Stimulated activated naive CD8-positive, alpha-beta T cell treated with anti-CD3 and anti-CD28 coated beads, Interleukin-15, Interleukin-2, amounts not matched to agents 100 ng/mL and 50 ng/mL, for 24 hours (primary cell): ENCODE results near the gene DLGAP5.
A peak's percentile ranks its signal among the peaks of the same experiment; 100 is the strongest.

Source experiments
- H3K27ac Mint-ChIP-seq: one replicate; pipeline ENCODE4 v1.8.0; 2021; ENCODE audit warnings: mild to moderate bottlenecking, mixed read lengths
- H3K27me3 Mint-ChIP-seq: one replicate; pipeline ENCODE4 v1.8.0; 2021; ENCODE audit warnings: mixed read lengths
- H3K36me3 Mint-ChIP-seq: one replicate; pipeline ENCODE4 v1.8.0; 2021; ENCODE audit warnings: low read depth, mixed read lengths
- H3K4me1 Mint-ChIP-seq: one replicate; pipeline ENCODE4 v1.8.0; 2021; ENCODE audit warnings: low read depth, mixed read lengths
- H3K4me3 Mint-ChIP-seq: one replicate; pipeline ENCODE4 v1.8.0; 2021; ENCODE audit warnings: mild to moderate bottlenecking, mixed read lengths
- H3K9me3 Mint-ChIP-seq: one replicate; pipeline ENCODE4 v1.8.0; 2021; ENCODE audit warnings: mixed read lengths

Gene DLGAP5

DNA sequence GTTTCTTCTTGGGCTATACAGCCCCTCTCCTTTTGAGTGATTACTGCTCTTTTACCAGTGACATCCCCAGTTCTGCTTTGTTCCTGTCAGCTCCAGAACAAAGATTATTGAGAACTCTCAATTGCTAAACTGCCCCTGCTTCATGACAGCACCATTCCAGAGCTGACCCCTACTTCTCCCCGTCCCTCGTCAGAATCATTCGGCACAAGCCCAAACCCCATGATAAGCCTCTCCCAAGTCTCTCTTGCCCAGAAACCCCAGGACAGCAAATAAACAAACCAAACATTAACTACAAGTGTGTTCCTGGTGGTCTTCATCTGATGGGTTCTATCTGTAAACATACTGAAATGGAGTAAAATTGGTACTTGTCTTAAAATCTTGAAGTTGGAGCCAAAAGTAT is 9.3 kb upstream of the DLGAP5 start:
- Mint-ChIP-seq H3K36me3 (no peaks in the 10 kb centered on the region), H3K27ac (no peak overlapping the region), H3K4me1 (no peaks in the 10 kb centered on the region), H3K4me3 (no peak overlapping the region), H3K9me3 (no peaks in the 10 kb centered on the region), H3K27me3 (peaks cover 4% of the 10 kb centered on the region)

DNA sequence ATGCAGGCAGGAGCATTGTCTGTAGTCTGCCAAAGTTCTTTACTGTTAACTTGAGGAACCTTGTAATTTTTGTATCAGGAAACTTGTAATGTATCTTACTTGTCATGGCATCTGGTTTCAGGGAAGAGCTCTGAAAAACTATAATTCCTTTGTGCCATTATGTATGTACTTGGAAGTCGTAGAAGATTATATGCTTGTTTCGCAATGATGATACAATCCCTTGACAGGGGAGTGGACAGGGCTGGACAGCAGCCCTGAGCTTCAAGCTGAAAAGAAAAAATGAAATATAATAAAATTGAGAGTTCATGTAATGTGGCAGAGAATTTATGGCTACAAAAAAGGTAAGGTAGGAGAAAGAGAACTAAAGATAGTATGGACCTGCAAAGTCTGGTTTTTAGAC is 7.4 kb upstream of the DLGAP5 start:
- no peaks in the 10 kb centered on the region for H3K36me3 Mint-ChIP-seq
- H3K4me3 Mint-ChIP-seq, result no peak overlapping the region
- H3K27ac Mint-ChIP-seq, result no peak overlapping the region
- H3K27me3 Mint-ChIP-seq, result peaks cover 4% of the 10 kb centered on the region
- H3K4me1 Mint-ChIP-seq, result no peaks in the 10 kb centered on the region
- no peaks in the 10 kb centered on the region for H3K9me3 Mint-ChIP-seq

DNA sequence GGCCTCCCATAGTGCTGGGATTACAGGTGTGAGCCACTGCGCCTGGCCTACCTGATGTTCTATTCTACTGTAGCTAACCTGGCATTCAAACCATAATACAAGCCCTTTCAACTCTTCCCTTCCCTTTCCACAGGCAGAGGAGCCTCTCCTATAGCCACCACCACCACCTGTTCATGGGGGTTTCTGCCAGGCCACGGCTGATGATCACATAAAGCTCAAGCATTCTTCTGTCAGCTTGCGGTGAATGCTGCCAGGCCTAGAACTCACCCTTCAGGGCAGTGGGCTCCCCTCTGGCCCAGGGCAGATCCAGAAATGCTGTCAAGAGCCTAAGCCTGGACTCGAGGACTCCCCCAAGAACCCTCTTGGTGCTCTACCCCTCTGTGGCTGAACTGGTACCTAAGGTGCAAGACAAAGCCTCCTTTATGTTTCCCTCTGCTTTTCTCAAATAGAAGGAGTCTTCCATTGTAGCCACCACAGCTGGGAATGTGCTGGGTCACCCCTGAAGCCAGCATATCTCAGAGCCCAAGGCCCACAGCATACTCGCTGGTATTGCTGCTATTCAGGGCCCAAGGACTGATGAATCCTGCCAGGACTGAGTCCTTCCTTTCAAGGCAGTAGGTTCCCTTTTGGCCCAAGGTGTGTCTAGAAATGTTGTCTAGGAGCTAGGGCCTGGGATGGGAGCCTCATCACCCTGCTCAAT is 3.4 kb upstream of the DLGAP5 start:
- H3K4me3 Mint-ChIP-seq, result no peak overlapping the region
- no peaks in the 10 kb centered on the region for H3K27me3 Mint-ChIP-seq
- no peak overlapping the region for H3K27ac Mint-ChIP-seq
- peaks cover 15% of the 10 kb centered on the region for H3K4me1 Mint-ChIP-seq
- no peaks in the 10 kb centered on the region for H3K36me3 Mint-ChIP-seq
- no peaks in the 10 kb centered on the region for H3K9me3 Mint-ChIP-seq

DNA sequence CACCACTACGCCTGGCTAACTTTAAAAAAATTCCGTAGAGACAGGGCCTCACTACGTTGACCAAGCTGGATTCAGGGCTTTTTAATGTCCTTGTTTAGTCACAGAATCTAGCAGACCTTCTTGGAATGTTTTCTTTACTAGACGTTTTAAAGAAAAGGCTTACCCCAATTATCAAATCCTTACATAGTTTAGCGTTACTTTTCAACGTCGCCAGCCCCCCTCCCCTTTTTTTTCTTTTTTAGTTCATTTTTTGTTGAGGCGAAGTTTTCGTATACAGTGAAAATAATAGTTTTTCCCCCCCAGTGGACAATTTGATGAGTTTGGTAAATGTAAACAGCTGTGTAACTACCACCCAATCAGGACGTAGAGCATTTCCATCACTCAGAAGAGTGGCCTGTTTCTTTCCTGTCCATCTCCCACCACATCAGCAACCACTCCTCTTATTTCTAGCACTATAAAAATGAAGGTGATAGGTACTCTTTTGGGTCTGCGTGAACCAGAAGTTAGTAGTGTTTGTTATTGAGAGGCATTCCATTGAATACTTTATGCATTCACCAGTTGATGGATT is 753 bp upstream of the DLGAP5 start:
- Mint-ChIP-seq H3K4me3 (peak overlapping the region; percentile 99), H3K36me3 (peaks cover 6% of the 10 kb centered on the region), H3K27ac (no peak overlapping the region), H3K9me3 (no peaks in the 10 kb centered on the region), H3K27me3 (no peaks in the 10 kb centered on the region), H3K4me1 (peaks cover 25% of the 10 kb centered on the region)

DNA sequence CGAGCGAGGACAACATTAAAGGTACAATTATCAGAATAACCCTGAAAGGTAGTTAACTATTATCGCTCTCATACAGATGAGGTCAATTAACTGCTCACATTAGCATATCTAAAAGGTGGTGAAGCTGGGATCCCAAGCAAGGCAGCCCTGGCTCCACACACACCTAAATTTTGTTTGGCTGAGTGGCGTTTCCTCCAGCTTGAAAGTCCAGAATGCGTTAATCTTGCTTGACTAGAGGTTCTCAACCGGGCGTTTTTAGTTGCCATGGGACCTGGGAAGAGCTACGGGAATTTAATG is 531 bp downstream of the DLGAP5 start:
- Mint-ChIP-seq H3K4me3 (peak overlapping the region; percentile 99), H3K4me1 (peaks cover 25% of the 10 kb centered on the region), H3K27me3 (no peaks in the 10 kb centered on the region), H3K36me3 (peaks cover 12% of the 10 kb centered on the region), H3K9me3 (no peaks in the 10 kb centered on the region), H3K27ac (peak overlapping the region; percentile 91)

DNA sequence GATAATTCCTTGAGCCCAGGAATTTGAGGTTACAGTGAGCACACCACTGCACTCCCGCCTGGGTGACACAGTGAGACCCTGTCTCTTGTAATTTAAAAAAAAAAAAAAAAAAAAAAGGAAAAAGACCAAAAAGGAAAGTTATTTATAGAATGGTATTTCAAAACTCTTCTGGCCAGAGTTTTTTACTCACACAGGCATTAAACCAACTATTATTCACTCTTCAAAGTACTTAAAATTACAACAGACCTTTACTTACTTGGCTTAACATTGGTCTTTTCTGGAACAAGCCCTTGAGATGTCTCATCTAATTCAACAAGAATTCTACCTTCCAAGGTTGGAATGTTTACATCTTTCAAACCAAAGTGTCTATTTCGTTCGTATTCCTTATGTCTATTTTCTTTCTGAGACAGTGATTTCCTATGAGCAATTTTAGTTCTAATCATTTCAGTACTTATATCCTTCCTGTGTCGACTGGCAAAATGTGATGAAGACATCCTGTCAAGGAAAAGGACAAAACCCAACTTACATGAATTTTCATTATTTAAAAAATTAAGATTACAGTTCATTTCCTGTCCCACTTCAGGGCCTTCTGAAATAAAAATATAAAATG is 2.6 kb downstream of the DLGAP5 start:
- Mint-ChIP-seq H3K4me1 (peaks cover 25% of the 10 kb centered on the region), H3K4me3 (no peak overlapping the region), H3K27me3 (no peaks in the 10 kb centered on the region), H3K9me3 (no peaks in the 10 kb centered on the region), H3K36me3 (peaks cover 12% of the 10 kb centered on the region), H3K27ac (no peak overlapping the region)

DNA sequence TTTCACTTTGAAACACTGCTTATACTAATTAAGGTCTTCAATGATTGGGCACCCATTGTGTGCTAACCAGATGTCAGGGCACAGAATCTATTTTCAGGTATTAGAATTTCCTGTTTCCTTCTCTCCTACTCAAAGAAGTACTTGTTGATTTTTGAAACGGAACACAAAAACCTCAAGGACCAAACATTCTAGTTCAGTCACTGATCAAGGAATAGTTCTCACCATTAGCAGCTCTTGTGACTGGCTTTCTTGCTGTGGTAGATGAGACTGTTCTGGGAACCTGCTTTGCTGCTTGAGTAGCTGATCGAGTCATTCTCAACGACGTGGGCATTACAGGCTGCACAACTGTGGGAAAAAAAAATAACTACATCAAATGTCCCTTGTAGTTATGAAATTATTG is 11.0 kb downstream of the DLGAP5 start:
- Mint-ChIP-seq H3K27me3 (no peaks in the 10 kb centered on the region), H3K4me1 (no peaks in the 10 kb centered on the region), H3K4me3 (no peak overlapping the region), H3K9me3 (no peaks in the 10 kb centered on the region), H3K36me3 (peaks cover 51% of the 10 kb centered on the region), H3K27ac (no peak overlapping the region)

DNA sequence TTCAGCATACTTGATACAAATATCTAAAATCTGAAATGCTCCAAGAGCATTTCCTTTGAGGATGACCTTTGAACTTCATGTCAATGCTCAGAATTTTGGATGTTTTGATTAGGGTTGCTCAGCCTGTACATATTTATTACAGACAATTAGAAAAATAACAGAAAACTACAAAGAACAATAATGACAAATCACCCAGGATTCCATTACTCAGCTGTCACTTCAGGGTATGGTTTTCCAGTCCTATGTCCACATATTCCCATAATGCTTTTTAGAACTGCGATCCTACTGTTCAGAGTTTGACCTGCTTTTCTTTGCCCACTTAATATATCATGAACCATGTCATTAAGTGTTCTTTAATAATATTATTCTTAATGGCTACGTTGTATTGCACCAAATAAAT is 11.4 kb downstream of the DLGAP5 start:
- no peaks in the 10 kb centered on the region for H3K9me3 Mint-ChIP-seq
- no peaks in the 10 kb centered on the region for H3K4me1 Mint-ChIP-seq
- no peaks in the 10 kb centered on the region for H3K27me3 Mint-ChIP-seq
- H3K27ac Mint-ChIP-seq, result no peak overlapping the region
- H3K36me3 Mint-ChIP-seq, result peaks cover 55% of the 10 kb centered on the region
- no peak overlapping the region for H3K4me3 Mint-ChIP-seq

DNA sequence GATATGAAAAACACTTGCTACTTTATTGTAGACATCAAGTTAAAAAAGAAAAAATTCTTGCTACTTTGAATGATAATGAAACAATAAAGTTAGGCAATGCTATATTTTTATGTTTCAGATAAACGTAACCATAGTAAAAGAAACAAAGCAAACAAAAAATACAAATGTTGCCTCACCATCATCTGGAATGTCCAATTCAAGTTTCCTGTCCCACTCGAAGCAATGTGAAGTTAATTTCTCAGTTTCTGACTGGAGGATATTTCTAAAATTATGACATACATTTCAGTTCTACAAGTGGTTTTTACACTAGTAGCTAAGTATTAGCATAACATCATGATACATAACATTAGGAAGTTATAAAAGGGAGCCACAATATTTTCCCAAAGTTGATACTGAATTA is 20.9 kb downstream of the DLGAP5 start:
- no peaks in the 10 kb centered on the region for H3K4me1 Mint-ChIP-seq
- H3K4me3 Mint-ChIP-seq, result no peak overlapping the region
- no peak overlapping the region for H3K27ac Mint-ChIP-seq
- no peaks in the 10 kb centered on the region for H3K27me3 Mint-ChIP-seq
- no peaks in the 10 kb centered on the region for H3K9me3 Mint-ChIP-seq
- peaks cover 44% of the 10 kb centered on the region for H3K36me3 Mint-ChIP-seq

DNA sequence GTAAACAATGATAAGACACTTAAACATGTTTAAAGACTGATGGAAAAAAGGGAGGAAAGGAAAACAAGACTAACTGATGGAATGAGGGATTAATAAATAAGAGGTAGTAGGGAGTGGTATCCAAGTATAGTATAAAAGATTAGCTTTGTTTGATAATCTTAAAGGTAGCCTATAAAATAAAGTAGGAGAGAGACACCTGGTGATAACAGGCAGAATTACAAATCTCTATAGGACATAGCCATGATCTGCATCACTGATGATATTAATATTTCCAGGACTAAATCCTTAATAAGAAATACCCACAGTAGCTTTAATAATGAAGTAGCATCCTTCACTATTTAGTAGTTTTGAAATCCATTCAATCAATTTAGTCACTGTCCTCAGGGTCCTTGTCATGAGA is 30.4 kb downstream of the DLGAP5 start:
- H3K27me3 Mint-ChIP-seq, result no peaks in the 10 kb centered on the region
- H3K4me1 Mint-ChIP-seq, result peaks cover 8% of the 10 kb centered on the region
- no peaks in the 10 kb centered on the region for H3K9me3 Mint-ChIP-seq
- no peak overlapping the region for H3K27ac Mint-ChIP-seq
- peaks cover 52% of the 10 kb centered on the region for H3K36me3 Mint-ChIP-seq
- no peak overlapping the region for H3K4me3 Mint-ChIP-seq

DNA sequence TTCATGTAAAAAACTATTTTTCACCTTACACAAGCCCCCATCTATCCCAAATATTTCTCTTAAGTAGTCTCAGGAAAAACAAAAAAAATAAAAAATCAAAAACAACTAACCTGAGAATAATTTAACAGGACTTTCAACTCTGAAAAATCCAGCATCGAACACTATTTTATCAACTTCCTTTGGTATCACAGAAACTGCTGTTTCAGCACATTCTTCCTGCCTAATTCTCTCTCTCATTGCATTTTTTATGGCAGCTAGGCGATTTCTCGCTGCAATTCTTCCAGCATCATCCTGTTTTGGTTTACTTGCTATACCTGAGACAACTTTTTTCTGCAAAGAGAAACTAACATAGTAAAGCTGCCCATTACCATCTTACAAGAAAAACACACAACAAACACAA is 33.0 kb downstream of the DLGAP5 start:
- Mint-ChIP-seq H3K27me3 (no peaks in the 10 kb centered on the region), H3K36me3 (peaks cover 49% of the 10 kb centered on the region), H3K4me3 (no peak overlapping the region), H3K9me3 (no peaks in the 10 kb centered on the region), H3K27ac (no peak overlapping the region), H3K4me1 (peaks cover 8% of the 10 kb centered on the region)

DNA sequence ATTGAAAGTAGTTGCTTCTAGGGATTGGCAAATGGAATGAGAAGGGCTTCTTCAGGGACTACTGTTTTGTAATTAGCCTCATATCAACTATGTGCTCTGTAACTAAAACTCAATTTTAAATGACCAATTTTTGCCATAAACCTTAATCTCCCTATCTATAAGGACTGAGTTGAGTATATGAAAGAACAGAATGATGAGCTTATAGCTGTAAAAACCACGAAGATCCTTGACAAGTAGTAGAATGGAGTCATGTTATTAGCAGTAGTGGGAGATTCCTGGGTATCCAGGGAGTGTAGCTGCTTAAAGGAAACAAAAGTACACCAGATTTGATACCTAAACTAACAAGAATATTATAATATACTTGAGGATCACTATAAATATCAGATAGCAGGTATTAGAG is 34.3 kb downstream of the DLGAP5 start:
- H3K9me3 Mint-ChIP-seq, result no peaks in the 10 kb centered on the region
- H3K4me3 Mint-ChIP-seq, result no peak overlapping the region
- peaks cover 46% of the 10 kb centered on the region for H3K36me3 Mint-ChIP-seq
- no peak overlapping the region for H3K27ac Mint-ChIP-seq
- H3K4me1 Mint-ChIP-seq, result peaks cover 8% of the 10 kb centered on the region
- no peaks in the 10 kb centered on the region for H3K27me3 Mint-ChIP-seq

DNA sequence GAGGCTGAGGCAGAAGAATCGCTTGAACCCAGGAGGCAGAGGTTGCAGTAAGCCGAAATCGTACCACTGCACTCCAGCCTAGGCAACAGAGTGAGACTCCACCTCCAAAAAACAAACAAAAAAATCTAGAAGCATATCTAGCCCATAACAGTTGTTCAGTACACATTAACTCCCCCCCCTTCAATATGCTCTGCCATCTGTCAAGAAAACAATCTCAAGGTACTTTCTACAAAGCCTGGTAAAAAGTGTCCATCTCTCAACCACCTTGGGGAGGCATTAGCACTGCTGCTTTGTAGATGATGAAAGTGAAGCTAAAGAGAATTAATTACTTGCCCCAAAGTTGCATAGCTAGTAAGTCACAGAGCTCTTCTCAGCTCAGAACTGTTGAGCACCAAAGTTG is 37.4 kb downstream of the DLGAP5 start:
- H3K9me3 Mint-ChIP-seq, result no peaks in the 10 kb centered on the region
- peaks cover 55% of the 10 kb centered on the region for H3K36me3 Mint-ChIP-seq
- peaks cover 8% of the 10 kb centered on the region for H3K4me1 Mint-ChIP-seq
- H3K27me3 Mint-ChIP-seq, result no peaks in the 10 kb centered on the region
- no peak overlapping the region for H3K4me3 Mint-ChIP-seq
- no peak overlapping the region for H3K27ac Mint-ChIP-seq

DNA sequence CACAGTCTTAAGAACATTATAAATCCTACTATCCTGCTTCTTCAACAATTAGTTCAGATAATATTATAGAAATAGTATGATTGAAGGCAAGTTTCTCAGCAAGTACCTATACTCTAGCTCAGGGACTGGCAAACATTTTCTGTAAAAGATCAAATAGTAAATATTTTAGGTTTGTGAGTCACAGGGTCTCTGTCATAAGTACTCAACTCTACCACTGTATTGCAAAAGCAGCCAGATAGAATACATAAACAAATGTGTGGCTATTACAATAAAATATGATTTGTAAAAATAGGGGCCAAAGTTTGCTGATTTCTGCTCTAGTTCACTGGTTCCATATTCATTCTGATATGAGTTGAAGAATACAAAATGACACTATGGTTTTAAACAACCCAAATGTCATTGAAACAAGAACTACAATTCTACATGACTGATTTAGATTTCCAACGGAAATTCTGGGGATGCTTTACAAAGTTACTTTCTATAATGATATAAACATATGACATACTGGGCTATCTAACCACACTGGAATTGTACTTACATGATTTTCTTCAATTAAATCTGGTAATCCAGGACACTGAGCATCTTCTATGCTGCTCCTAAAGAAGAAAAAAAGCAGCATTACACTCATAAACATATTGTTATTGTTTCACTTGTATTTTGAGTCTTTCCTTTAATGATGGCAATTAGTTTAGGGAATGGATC is 39.2 kb downstream of the DLGAP5 start:
- Mint-ChIP-seq H3K27me3 (no peaks in the 10 kb centered on the region), H3K4me1 (peaks cover 8% of the 10 kb centered on the region), H3K36me3 (peaks cover 50% of the 10 kb centered on the region), H3K9me3 (no peaks in the 10 kb centered on the region), H3K27ac (no peak overlapping the region), H3K4me3 (no peak overlapping the region)

DNA sequence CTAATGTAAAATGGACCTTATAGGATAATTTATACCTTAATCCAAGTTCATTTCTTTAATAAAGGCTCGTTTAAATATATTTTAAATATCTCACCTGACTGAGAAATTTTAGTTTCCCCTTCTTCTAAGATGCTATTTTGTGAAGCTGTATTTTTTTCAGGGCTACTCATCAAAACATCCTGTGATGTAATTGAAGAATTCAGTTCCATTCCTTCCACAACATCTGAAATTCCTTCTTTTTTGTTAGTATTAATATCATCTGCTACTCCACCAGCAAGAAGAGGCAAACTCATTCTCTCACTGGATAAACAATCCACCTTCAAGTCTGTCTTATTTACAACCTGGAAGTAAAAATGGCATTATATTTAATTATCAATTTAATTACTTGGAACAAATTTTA is 39.8 kb downstream of the DLGAP5 start:
- Mint-ChIP-seq H3K9me3 (no peaks in the 10 kb centered on the region), H3K4me1 (peaks cover 3% of the 10 kb centered on the region), H3K27me3 (no peaks in the 10 kb centered on the region), H3K4me3 (no peak overlapping the region), H3K36me3 (peaks cover 45% of the 10 kb centered on the region), H3K27ac (no peak overlapping the region)
